SK-N-MC (cell line): Measurements from ENCODE around the gene SLC4A2.

ENCODE experiments used
- DNase-seq: peaks from one replicate; pipeline ENCODE4 v3.0.0-alpha.2; 2011; ENCODE audit warnings: low read depth, low spot score
- H3K27ac ChIP-seq: fragments of 200-600 bp; sonication (generic); 2 replicates; pipeline ENCODE4 v1.5.1; 2016; ENCODE audit warnings: mixed run types
- H3K36me3 ChIP-seq: fragments of 200-600 bp; sonication (generic); 2 replicates; pipeline ENCODE4 v1.6.1; 2017; ENCODE audit warnings: antibody characterized with exemption, low read length, mixed read lengths; ENCODE audit not compliant: insufficient read depth
- H3K4me3 ChIP-seq: fragments of 200-600 bp; sonication (generic); 2 replicates; pipeline ENCODE4 v1.5.1; 2016
- H3K9ac ChIP-seq: fragments of 200-600 bp; sonication (generic); 2 replicates; pipeline ENCODE4 v1.8.0; 2017; ENCODE audit warnings: mixed run types, mixed read lengths; ENCODE audit not compliant: insufficient read length
- H3K9me3 ChIP-seq: fragments of 200-600 bp; sonication (generic); 2 replicates; pipeline ENCODE4 v1.6.1; 2017; ENCODE audit warnings: low read depth, mild to moderate bottlenecking, antibody characterized with exemption, low read length, moderate library complexity, mixed read lengths
- EZH2 ChIP-seq: fragments of 200-600 bp; sonication (generic); IDR thresholded peaks from one replicate; pipeline ENCODE4 v1.6.1; 2017; ENCODE audit warnings: antibody characterized with exemption
- FOXP2 ChIP-seq: optimal IDR thresholded peaks from 2 replicates; pipeline ENCODE3; 2011; ENCODE audit warnings: mild to moderate bottlenecking, moderate library complexity; ENCODE audit not compliant: insufficient read depth; ENCODE audit errors: extremely low read length, control extremely low read depth
- POLR2AphosphoS5 ChIP-seq: IDR thresholded peaks from 2 replicates; pipeline ENCODE4 v1.6.1; 2012; ENCODE audit warnings: mild to moderate bottlenecking, low read depth, low read length, borderline replicate concordance

SLC4A2 gene

DNA sequence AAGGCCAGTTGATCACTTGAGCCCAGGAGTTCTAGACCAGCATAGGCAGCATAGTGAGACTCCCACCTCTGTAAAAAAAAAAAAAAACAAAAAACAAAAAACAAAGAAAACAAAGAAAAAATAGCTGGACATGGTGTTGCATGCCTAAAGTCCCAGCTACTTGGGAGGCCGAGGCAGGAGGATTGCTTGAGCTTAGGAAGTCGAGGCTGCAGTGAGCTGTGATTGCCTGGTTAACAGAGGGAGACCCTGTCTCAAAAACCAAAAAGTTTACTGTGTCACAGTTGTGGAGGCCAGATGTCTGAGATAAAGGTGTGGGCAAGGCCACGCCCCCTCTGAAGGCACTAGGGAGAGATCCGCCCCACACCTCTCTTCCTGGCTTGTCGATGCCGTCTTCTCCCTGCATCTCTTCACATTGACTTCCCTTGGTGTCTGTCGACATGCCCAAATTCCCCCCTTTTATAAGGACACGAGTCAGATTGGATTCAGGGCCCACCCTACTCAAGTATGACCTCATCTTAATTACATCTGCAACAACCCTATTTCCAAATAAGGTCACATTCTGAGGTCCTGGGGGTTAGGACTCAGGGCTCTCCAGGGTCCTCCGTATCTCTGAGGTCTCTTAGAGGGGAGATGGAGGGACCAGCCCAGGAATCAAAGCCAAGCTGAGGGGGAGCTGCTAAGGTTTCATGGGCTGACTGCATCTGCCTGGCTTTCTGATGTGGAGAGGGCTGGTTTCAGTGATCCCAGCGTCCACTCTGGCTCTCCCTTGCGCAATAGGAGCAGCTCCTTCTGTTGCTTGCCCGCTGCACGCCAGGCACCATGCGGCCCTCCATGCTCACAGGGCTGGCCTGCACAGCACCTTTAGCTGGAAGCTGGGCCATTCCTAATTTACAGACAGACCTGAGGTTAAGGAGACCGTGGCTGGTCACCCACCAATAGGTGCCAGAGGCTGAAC lies 50.0 kb downstream of the SLC4A2 start:
- no peak overlapping the region for H3K4me3 ChIP-seq
- no peak for DNase-seq
- H3K9ac ChIP-seq: no peak overlapping the region
- no peak overlapping the region for H3K27ac ChIP-seq
- H3K36me3 ChIP-seq: 0 out of 2 replicates have a peak, but pooled peaks cover 3% of the 10 kb centered on the region
- no peak for TF ChIP-seq POLR2AphosphoS5
- TF ChIP-seq FOXP2: no peak
- no peak for TF ChIP-seq EZH2
- H3K9me3 ChIP-seq: no peaks in the 10 kb centered on the region

- Histone ChIP-seq H3K36me3 (no peaks in the 10 kb centered on the region), H3K4me3 (no peak overlapping the region), H3K9ac (no peak overlapping the region), H3K9me3 (no peaks in the 10 kb centered on the region), H3K27ac (no peak overlapping the region)
- no peak for DNase-seq
- TF ChIP-seq FOXP2: no peak
- no peak for TF ChIP-seq EZH2
These were observed 51.0 kb downstream of the SLC4A2 start for GRCh38 chr7:151110236-151110940.

- H3K9me3 ChIP-seq: no peaks in the 10 kb centered on the region
- no peak overlapping the region for H3K9ac ChIP-seq
- no peak overlapping the region for H3K4me3 ChIP-seq
- no peak overlapping the region for H3K27ac ChIP-seq
- no peak for DNase-seq
- no peak for TF ChIP-seq FOXP2
- no peak for TF ChIP-seq EZH2
- no peak for TF ChIP-seq POLR2AphosphoS5
- H3K36me3 ChIP-seq: no peaks in the 10 kb centered on the region
These were observed 51.7 kb downstream of the SLC4A2 start for GRCh38 chr7:151110941-151111645.

DNA sequence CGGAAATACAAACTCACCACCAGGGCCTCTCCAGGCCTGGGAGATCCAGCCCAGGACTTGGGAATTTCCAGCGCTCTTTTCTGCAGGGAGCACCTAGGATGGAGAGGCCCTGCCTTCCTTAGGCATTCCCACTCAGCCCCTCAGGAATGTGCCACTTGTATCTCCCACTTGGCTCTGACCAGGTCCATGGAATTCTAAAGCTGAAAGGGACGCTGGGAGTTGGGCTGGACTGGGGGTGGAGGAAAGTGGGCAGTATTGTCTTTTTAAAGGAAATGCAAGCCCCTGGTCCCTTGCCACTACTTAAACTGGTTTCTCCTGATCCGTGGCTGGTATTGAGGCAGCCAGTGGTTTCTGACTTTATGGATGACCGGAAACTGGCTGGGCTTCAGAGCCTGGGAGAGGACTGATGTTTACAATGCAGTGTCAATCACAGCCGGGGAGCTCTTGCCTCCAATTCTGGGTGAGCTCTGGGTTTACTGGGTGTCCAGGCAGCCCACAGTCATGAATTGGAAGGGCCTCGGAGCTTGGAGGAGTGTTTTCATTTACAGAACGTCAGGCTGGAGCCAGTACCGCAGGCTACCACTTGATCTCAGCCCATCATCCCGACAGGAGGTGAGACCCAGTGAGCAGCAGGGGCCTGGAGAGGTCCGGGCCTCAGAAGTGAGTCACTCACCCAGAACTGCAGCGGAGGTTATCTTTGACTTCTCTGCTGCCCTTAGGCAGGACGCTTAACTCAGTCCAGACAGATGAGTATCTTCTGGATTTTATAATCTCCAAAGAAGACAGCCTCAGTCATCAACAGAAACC lies 54.2 kb downstream of the SLC4A2 start:
- DNase-seq: no peak
- Histone ChIP-seq H3K9ac (no peak overlapping the region), H3K4me3 (no peak overlapping the region), H3K9me3 (no peaks in the 10 kb centered on the region), H3K27ac (no peak overlapping the region), H3K36me3 (no peaks in the 10 kb centered on the region; the same call in 1 of the 2 replicates)
- TF ChIP-seq FOXP2 (no peak), EZH2 (no peak), POLR2AphosphoS5 (no peak)

GRCh38 chr7:151114151-151115090 lies 55.0 kb downstream of the SLC4A2 start:
- Histone ChIP-seq H3K9ac (no peak overlapping the region), H3K27ac (no peak overlapping the region), H3K4me3 (no peak overlapping the region), H3K9me3 (no peaks in the 10 kb centered on the region), H3K36me3 (no peaks in the 10 kb centered on the region; the same call in 1 of the 2 replicates)
- DNase-seq: no peak
- no peak for TF ChIP-seq EZH2
- no peak for TF ChIP-seq POLR2AphosphoS5

DNA sequence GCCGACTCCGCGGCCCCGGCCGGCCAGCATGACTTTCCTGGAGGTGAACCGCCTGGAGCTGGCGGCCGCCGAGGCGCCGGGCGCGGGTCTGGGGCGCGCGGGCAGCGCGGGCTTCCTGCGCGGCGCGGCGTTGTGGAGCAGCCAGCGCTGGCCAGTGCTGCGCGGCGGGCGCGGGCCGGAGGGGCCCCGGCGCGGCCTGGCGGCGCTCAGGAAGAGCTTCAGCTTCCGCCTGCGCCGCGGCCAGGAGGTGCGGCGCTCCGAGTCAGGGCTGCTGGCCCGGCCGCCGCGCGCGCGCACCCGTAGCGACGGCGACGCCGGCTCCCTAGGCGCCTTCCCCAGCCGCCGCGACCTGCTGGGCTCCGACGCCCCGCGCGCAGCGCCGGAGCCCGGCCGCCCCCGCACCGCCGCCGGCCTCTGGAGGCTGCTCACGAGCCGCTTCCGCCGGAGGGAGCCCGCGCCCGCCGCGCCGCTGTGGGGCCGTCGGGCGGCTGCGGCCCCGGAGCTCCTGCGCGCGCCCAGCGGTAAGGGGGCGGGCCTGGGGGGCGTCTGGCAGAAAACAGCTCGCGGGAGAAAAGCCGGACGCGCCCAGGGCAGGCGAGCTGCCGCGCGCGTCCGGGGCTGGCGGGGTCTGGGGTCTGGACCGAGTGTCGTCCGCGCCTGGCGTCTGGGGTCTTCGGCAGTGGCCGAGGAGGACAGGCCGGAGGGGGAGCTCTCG lies 55.9 kb downstream of the SLC4A2 start:
- Histone ChIP-seq H3K36me3 (no peaks in the 10 kb centered on the region; the same call in 1 of the 2 replicates), H3K27ac (no peak overlapping the region), H3K4me3 (no peak overlapping the region), H3K9ac (no peak overlapping the region), H3K9me3 (no peaks in the 10 kb centered on the region)
- TF ChIP-seq POLR2AphosphoS5 (no peak), FOXP2 (no peak), EZH2 (no peak)
- DNase-seq: no peak
